IMR-90 (cell line): ENCODE measurements around the gene PYGM. TPM values are rescaled to one million over a fixed set of nuclear protein-coding genes. Genes with fewer than 3 reads are reported as not detected.

Experiments used
- ATAC-seq: fragments of 200-7000 bp; cut with Tn5 transposase; 2 replicates; pipeline ENCODE4 v1.9.1; 2020; ENCODE audit warnings: low read depth, mild to moderate bottlenecking, moderate library complexity
- BruUV-seq: library from RNA; stranded (reverse); fragments of 400-500 nt; replicated peaks from 2 replicates; lab custom pipeline; 2021; lab: Mats Ljungman, UMichigan
- CTCF ChIA-PET: fragments of 300-600 bp; formaldehyde crosslinking; extraction: SDS; loops from one replicate; lab custom pipeline; 2021; ENCODE audit warnings: antibody characterized with exemption; lab: Yijun Ruan, JAX
- POLR2A ChIA-PET: fragments of 300-600 bp; sonication (Branson Sonifier 250); formaldehyde crosslinking; loops from one replicate; lab custom pipeline; 2022; ENCODE audit warnings: antibody characterized with exemption; ENCODE audit not compliant: unreplicated experiment; lab: Charles Lee
- DNase-seq: peaks from one replicate; pipeline ENCODE4 v3.0.0; 2013
- H2AFZ ChIP-seq: replicated peaks from 2 replicates; pipeline ENCODE3; 2013; ENCODE audit warnings: low read length, mild to moderate bottlenecking; ENCODE audit not compliant: poor library complexity
- H2AK5ac ChIP-seq: 2 replicates; pipeline ENCODE4 v1.6.1; 2013; ENCODE audit warnings: low read depth, low read length, inconsistent platforms
- H2AK9ac ChIP-seq: replicated peaks from 2 replicates; pipeline ENCODE3; 2013; ENCODE audit warnings: mild to moderate bottlenecking, low read depth, low read length, moderate library complexity; ENCODE audit not compliant: poor library complexity
- H2BK120ac ChIP-seq: 2 replicates; pipeline ENCODE4 v1.6.1; 2013; ENCODE audit warnings: low read depth, low read length, inconsistent platforms
- H2BK15ac ChIP-seq: 3 replicates; pipeline ENCODE4 v1.6.1; 2013; ENCODE audit warnings: low read depth, low read length, inconsistent platforms
- H2BK20ac ChIP-seq: 2 replicates; pipeline ENCODE4 v1.6.1; 2013; ENCODE audit warnings: low read depth, mild to moderate bottlenecking, inconsistent platforms, low read length, moderate library complexity
- H2BK5ac ChIP-seq: 2 replicates; pipeline ENCODE4 v1.6.1; 2013; ENCODE audit warnings: mild to moderate bottlenecking, low read depth, low read length, inconsistent platforms; ENCODE audit not compliant: poor library complexity, severe bottlenecking
- H3K14ac ChIP-seq: replicated peaks from 2 replicates; pipeline ENCODE4 v1.6.1; 2013; ENCODE audit warnings: low read depth, low read length, inconsistent platforms
- H3K18ac ChIP-seq: 2 replicates; pipeline ENCODE4 v1.6.1; 2013; ENCODE audit warnings: low read depth, low read length, control low read depth
- H3K23ac ChIP-seq: 2 replicates; pipeline ENCODE4 v1.6.1; 2013; ENCODE audit warnings: low read depth, low read length, inconsistent platforms
- H3K27ac ChIP-seq: 2 replicates; pipeline ENCODE4 v1.5.1; 2013; ENCODE audit warnings: mild to moderate bottlenecking, control low read depth, low read length; ENCODE audit not compliant: insufficient read depth
- H3K27me3 ChIP-seq: 2 replicates; pipeline ENCODE4 v1.6.1; 2013; ENCODE audit warnings: low read length; ENCODE audit not compliant: control insufficient read depth, insufficient read depth
- H3K36me3 ChIP-seq: 2 replicates; pipeline ENCODE4 v1.6.1; 2013; ENCODE audit warnings: low read length, mixed read lengths; ENCODE audit not compliant: control insufficient read depth, insufficient read depth
- H3K4ac ChIP-seq: 2 replicates; pipeline ENCODE4 v1.6.1; 2013; ENCODE audit warnings: low read depth, low read length, inconsistent platforms
- H3K4me1 ChIP-seq: 2 replicates; pipeline ENCODE4 v1.6.1; 2013; ENCODE audit warnings: low read length, mixed read lengths; ENCODE audit not compliant: control insufficient read depth, insufficient read depth
- H3K4me2 ChIP-seq: 2 replicates; pipeline ENCODE4 v1.6.1; 2013; ENCODE audit warnings: low read depth, mild to moderate bottlenecking, control low read depth, low read length, moderate library complexity
- H3K4me3 ChIP-seq: 2 replicates; pipeline ENCODE4 v1.5.1; 2013; ENCODE audit warnings: low read depth, mild to moderate bottlenecking, control low read depth, low read length, moderate library complexity; ENCODE audit not compliant: insufficient read depth
- H3K56ac ChIP-seq: 2 replicates; pipeline ENCODE4 v1.6.1; 2013; ENCODE audit warnings: low read length, inconsistent platforms; ENCODE audit not compliant: insufficient read depth; ENCODE audit errors: extremely low read depth
- H3K79me1 ChIP-seq, 2 experiments: 2 replicates each; pipeline ENCODE4 v1.6.1; 2013; ENCODE audit warnings: low read length in 2 of 2, inconsistent platforms in 1 of 2, low read depth in 1 of 2
- H3K9ac ChIP-seq: 2 replicates; pipeline ENCODE4 v1.6.1; 2013; ENCODE audit warnings: low read depth, low read length, control low read depth
- H3K9me1 ChIP-seq: 2 replicates; pipeline ENCODE4 v1.6.1; 2013; ENCODE audit warnings: low read length, inconsistent platforms; ENCODE audit not compliant: insufficient read depth
- H3K9me3 ChIP-seq: 2 replicates; pipeline ENCODE4 v1.6.1; 2013; ENCODE audit warnings: low read length; ENCODE audit not compliant: control insufficient read depth, insufficient read depth
- H4K20me1 ChIP-seq: 2 replicates; pipeline ENCODE4 v1.6.1; 2013; ENCODE audit warnings: low read length, inconsistent platforms; ENCODE audit not compliant: insufficient read depth
- H4K5ac ChIP-seq: 2 replicates; pipeline ENCODE4 v1.6.1; 2013; ENCODE audit warnings: mild to moderate bottlenecking, low read depth, low read length, control low read depth
- H4K8ac ChIP-seq, 2 experiments: 2 replicates each; pipeline ENCODE4 v1.6.1; 2013; ENCODE audit warnings: low read depth in 2 of 2, low read length in 2 of 2, control low read depth in 1 of 2, inconsistent platforms in 1 of 2
- H4K91ac ChIP-seq: 2 replicates; pipeline ENCODE4 v1.6.1; 2013; ENCODE audit warnings: low read depth, low read length, inconsistent platforms; ENCODE audit not compliant: insufficient read depth
- BHLHE40 ChIP-seq: fragments of 150-350 bp; IDR thresholded peaks from 2 replicates; pipeline ENCODE4 v1.6.1; 2016; ENCODE audit warnings: mild to moderate bottlenecking, low read depth, low read length
- CEBPB ChIP-seq: IDR thresholded peaks from 2 replicates; pipeline ENCODE4 v1.6.1; 2012; ENCODE audit warnings: low read depth, low read length, improper control_type of control experiment
- CHD1 ChIP-seq: IDR thresholded peaks from 2 replicates; pipeline ENCODE4 v1.6.1; 2012; ENCODE audit warnings: low read depth, low read length, improper control_type of control experiment
- CTCF ChIP-seq: conservative IDR thresholded peaks from 2 replicates; pipeline ENCODE4 v1.5.1; 2012; ENCODE audit warnings: mild to moderate bottlenecking, low read depth, low read length, improper control_type of control experiment
- FOS ChIP-seq: fragments of 150-350 bp; IDR thresholded peaks from 2 replicates; pipeline ENCODE4 v1.6.1; 2016; ENCODE audit warnings: low read depth, low read length
- MAFK ChIP-seq: IDR thresholded peaks from 2 replicates; pipeline ENCODE4 v1.6.1; 2012; ENCODE audit warnings: low read depth, low read length, improper control_type of control experiment
- MAZ ChIP-seq: IDR thresholded peaks from 2 replicates; pipeline ENCODE4 v1.6.1; 2012; ENCODE audit warnings: low read depth, mild to moderate bottlenecking, low read length, improper control_type of control experiment, moderate library complexity, borderline replicate concordance
- MXI1 ChIP-seq: IDR thresholded peaks from 2 replicates; pipeline ENCODE4 v1.6.1; 2012; ENCODE audit warnings: low read depth, mild to moderate bottlenecking, low read length, moderate library complexity, borderline replicate concordance
- NFE2L2 ChIP-seq: fragments of 150-350 bp; IDR thresholded peaks from 2 replicates; pipeline ENCODE4 v1.6.1; 2016; ENCODE audit warnings: low read depth, mild to moderate bottlenecking, low read length
- POLR2A ChIP-seq: IDR thresholded peaks from 2 replicates; pipeline ENCODE4 v1.6.1; 2012; ENCODE audit warnings: mild to moderate bottlenecking, low read depth, low read length
- RAD21 ChIP-seq: IDR thresholded peaks from 2 replicates; pipeline ENCODE4 v1.6.1; 2012; ENCODE audit warnings: low read length, improper control_type of control experiment
- RCOR1 ChIP-seq: IDR thresholded peaks from 2 replicates; pipeline ENCODE4 v1.6.1; 2012; ENCODE audit warnings: mild to moderate bottlenecking, low read length, improper control_type of control experiment; ENCODE audit not compliant: insufficient replicate concordance
- RFX5 ChIP-seq: IDR thresholded peaks from 2 replicates; pipeline ENCODE4 v1.8.0; 2012; ENCODE audit warnings: low read depth, mild to moderate bottlenecking, low read length, moderate library complexity
- SMC3 ChIP-seq: fragments of 150-350 bp; IDR thresholded peaks from 2 replicates; pipeline ENCODE4 v1.6.1; 2016; ENCODE audit warnings: low read depth, mild to moderate bottlenecking, antibody characterized with exemption, low read length, moderate library complexity
- USF2 ChIP-seq: fragments of 150-350 bp; IDR thresholded peaks from 2 replicates; pipeline ENCODE4 v1.6.1; 2017; ENCODE audit warnings: mild to moderate bottlenecking, antibody characterized with exemption, low read length, low read depth
- WGBS, 2 experiments: methylation state at CpG; one replicate each; pipeline versions ENCODE4 v1.1.5 to v1.1.7; 2013; ENCODE audit warnings: missing lambda C conversion rate in 2 of 2; ENCODE audit not compliant: insufficient read length in 1 of 2; ENCODE audit errors: extremely low coverage in 2 of 2; 5-methylcytosine and 5-hydroxymethylcytosine counted together
- dilution Hi-C: fragments of 300-500 bp; cut with HindIII; formaldehyde crosslinking; loops from one replicate; pipeline ENCODE4 v1.14.3; 2018; ENCODE audit warnings: low sequenced_read_pairs; ENCODE audit not compliant: unreplicated experiment
- in situ Hi-C: fragments of 300-500 bp; cut with MboI; formaldehyde crosslinking; loops from 3 replicates; pipeline ENCODE4 v1.14.3; 2019; ENCODE audit warnings: low sequenced_read_pairs, inconsistent platforms, mixed read lengths
- intact Hi-C: fragments of 100-400 bp; cut with micrococcal nuclease; formaldehyde crosslinking; loops from 2 replicates; pipeline ENCODE4 v1.10.0; 2022
- polyA plus RNA-seq, 3 experiments: library from polyadenylated mRNA; depleted of rRNA; stranded (reverse); fragments of >200 nt; gene quantifications; 2 replicates each; pipeline ENCODE4 v1.2.3, GENCODE V29; 2012; ENCODE audit warnings: low replicate concordance in 1 of 3
- total RNA-seq: library from RNA; depleted of rRNA; stranded (reverse); fragments of >200 nt; gene quantifications from 2 replicates; pipeline ENCODE4 v1.2.3, GENCODE V29; 2012
- TF ChIP-seq, protein P1 (sequence below): fragments of 150-350 bp; IDR thresholded peaks from 2 replicates; pipeline ENCODE4 v1.6.1; 2016; ENCODE audit warnings: low read depth, mild to moderate bottlenecking, low read length, moderate library complexity, borderline replicate concordance

Gene PYGM
- total and polyA plus RNA-seq, 2 of the 4 experiments (the other 2 are of a cell fraction): 0.18 to 0.21 TPM

GRCh38 chr11:64764040-64764611 lies 4.4 kb upstream of the PYGM start:
- peaks cover 62% of the 10 kb centered on the region for H4K20me1 ChIP-seq
- no peak overlapping the region for H3K56ac ChIP-seq
- ChIA-PET CTCF (interaction anchor here (1.0 kb wide), 1 partner anchor 12 kb away, joined by 3 read pairs; no protein-coding TSS in a partner anchor), POLR2A (no interaction called here)
- peaks cover 25 to 66% of the 10 kb centered on the region in 2 experiments for H3K79me1 ChIP-seq
- no peak overlapping the region for H2AK5ac ChIP-seq
- H2BK120ac ChIP-seq: no peak overlapping the region
- peaks cover 18% of the 10 kb centered on the region; the same call in 1 of the 2 replicates for H3K9me1 ChIP-seq
- H3K27me3 ChIP-seq: no peaks in the 10 kb centered on the region
- no peak overlapping the region for H3K4me3 ChIP-seq
- H3K18ac ChIP-seq: no peak overlapping the region
- BruUV-seq: no TSS peak
- WGBS, 2 experiments: 87% methylated on average over 6 of the region's 11 CpGs; no CpG with 5 or more reads in 1 of the 2 experiments
- peaks cover 70% of the 10 kb centered on the region for H3K36me3 ChIP-seq
- no peak overlapping the region; the same call in 1 of the 2 replicates for H3K14ac ChIP-seq
- TF ChIP-seq BHLHE40 (no peak), MAFK (no peak), CHD1 (no peak), FOS (no peak), RCOR1 (no peak), SMC3 (no peak), RFX5 (no peak), RAD21 (no peak), POLR2A (no peak), NFE2L2 (no peak), MXI1 (no peak), USF2 (no peak), CTCF (no peak), MAZ (no peak), CEBPB (no peak)
- TF ChIP-seq, protein P1, sequence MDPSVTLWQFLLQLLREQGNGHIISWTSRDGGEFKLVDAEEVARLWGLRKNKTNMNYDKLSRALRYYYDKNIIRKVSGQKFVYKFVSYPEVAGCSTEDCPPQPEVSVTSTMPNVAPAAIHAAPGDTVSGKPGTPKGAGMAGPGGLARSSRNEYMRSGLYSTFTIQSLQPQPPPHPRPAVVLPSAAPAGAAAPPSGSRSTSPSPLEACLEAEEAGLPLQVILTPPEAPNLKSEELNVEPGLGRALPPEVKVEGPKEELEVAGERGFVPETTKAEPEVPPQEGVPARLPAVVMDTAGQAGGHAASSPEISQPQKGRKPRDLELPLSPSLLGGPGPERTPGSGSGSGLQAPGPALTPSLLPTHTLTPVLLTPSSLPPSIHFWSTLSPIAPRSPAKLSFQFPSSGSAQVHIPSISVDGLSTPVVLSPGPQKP: no peak
- no peaks in the 10 kb centered on the region for H3K9me3 ChIP-seq
- no peak overlapping the region for H4K5ac ChIP-seq
- no peak overlapping the region for H2BK15ac ChIP-seq
- no peak overlapping the region for H3K23ac ChIP-seq
- no peak overlapping the region for H3K4ac ChIP-seq
- H2AK9ac ChIP-seq: peak overlapping the region; percentile 18
- in situ Hi-C loops (no loop called here), dilution Hi-C loops (no loop called here), intact Hi-C loops (no loop called here)
- no peak overlapping the region for H3K9ac ChIP-seq
- no peak overlapping the region for H4K91ac ChIP-seq
- H3K27ac ChIP-seq: no peak overlapping the region
- H2AFZ ChIP-seq: no peak overlapping the region
- no peak overlapping the region for H4K8ac ChIP-seq
- DNase-seq (no peak), ATAC-seq (no peak)
- H2BK5ac ChIP-seq: no peak overlapping the region
- H2BK20ac ChIP-seq: no peak overlapping the region
- no peak overlapping the region for H3K4me2 ChIP-seq
- H3K4me1 ChIP-seq: peaks cover 18% of the 10 kb centered on the region
